SK-N-SH (cell line): ENCODE data around the gene ANKEF1. TPM values are rescaled to one million over a fixed set of nuclear protein-coding genes. Genes with fewer than 3 reads are reported as not detected.

Source experiments
- CTCF ChIA-PET: fragments of 300-600, 350-600 bp; formaldehyde crosslinking; extraction: SDS; loops from one replicate; lab custom pipeline; 2021; lab: Yijun Ruan, JAX
- POLR2A ChIA-PET: fragments of 350-600 bp; sonication (Branson Sonifier 250); formaldehyde crosslinking; extraction: SDS; loops from one replicate; lab custom pipeline; 2020; ENCODE audit warnings: antibody characterized with exemption, inconsistent platforms; lab: Yijun Ruan, JAX
- DNase-seq: peaks from one replicate; pipeline ENCODE4 v3.0.0; 2012
- H2AFZ ChIP-seq: fragments of 200-600 bp; sonication (generic); 2 replicates; pipeline ENCODE4 v1.8.1; 2016; ENCODE audit warnings: antibody characterized with exemption, mild to moderate bottlenecking, low read depth
- H3F3A ChIP-seq: fragments of 200-600 bp; sonication (generic); replicated peaks from 2 replicates; pipeline ENCODE3; 2016; ENCODE audit warnings: antibody characterized with exemption, mild to moderate bottlenecking; ENCODE audit not compliant: insufficient read depth
- H3K27ac ChIP-seq, 2 experiments: fragments of 200-500 bp in 1 of 2; fragments of 200-600 bp in 1 of 2; sonication (Bioruptor generic) in 1 of 2; sonication (generic), shearing (Covaris generic) in 1 of 2; 2 replicates each; pipeline versions ENCODE4 v1.5.1 to v1.6.1; 2014 to 2016; ENCODE audit warnings: low read depth in 2 of 2, inconsistent platforms in 1 of 2, low read length in 1 of 2, mild to moderate bottlenecking in 1 of 2, mixed read lengths in 1 of 2
- H3K27me3 ChIP-seq: fragments of 200-600 bp; sonication (generic), shearing (Covaris generic); 2 replicates; pipeline ENCODE4 v1.6.1; 2016; ENCODE audit warnings: mixed run types; ENCODE audit not compliant: insufficient read depth
- H3K36me3 ChIP-seq, 2 experiments: fragments of 200-500 bp in 1 of 2; fragments of 200-600 bp in 1 of 2; sonication (Bioruptor generic) in 1 of 2; sonication (generic) in 1 of 2; replicated peaks in 1 of 2; 2 replicates each; pipeline versions ENCODE3 to v1.5.1; 2014 to 2016; ENCODE audit warnings: low read length in 1 of 2, mild to moderate bottlenecking in 1 of 2; ENCODE audit not compliant: insufficient read depth in 2 of 2, control insufficient read depth in 1 of 2
- H3K4me1 ChIP-seq, 2 experiments: fragments of 200-500 bp in 1 of 2; fragments of 200-600 bp in 1 of 2; sonication (Bioruptor generic) in 1 of 2; sonication (generic), shearing (Covaris generic) in 1 of 2; 2 replicates each; pipeline versions ENCODE4 v1.5.1 to v1.6.1; 2014 to 2016; ENCODE audit warnings: low read depth in 1 of 2, low read length in 1 of 2, mixed run types in 1 of 2; ENCODE audit not compliant: insufficient read depth in 2 of 2, control insufficient read depth in 1 of 2
- H3K4me2 ChIP-seq: fragments of 200-600 bp; sonication (generic), shearing (Covaris generic); 2 replicates; pipeline ENCODE4 v1.6.1; 2017; ENCODE audit warnings: mixed run types
- H3K4me3 ChIP-seq, 2 experiments: fragments of 200-500 bp in 1 of 2; fragments of 200-600 bp in 1 of 2; sonication (Bioruptor generic) in 1 of 2; sonication (generic), shearing (Covaris generic) in 1 of 2; 2 replicates each; pipeline versions ENCODE4 v1.5.1 to v1.8.1; 2014 to 2016; ENCODE audit warnings: low read depth in 2 of 2, inconsistent platforms in 1 of 2, low read length in 1 of 2, mild to moderate bottlenecking in 1 of 2, mixed read lengths in 1 of 2, moderate library complexity in 1 of 2
- H3K79me2 ChIP-seq: fragments of 200-600 bp; sonication (generic); 2 replicates; pipeline ENCODE4 v1.8.1; 2017; ENCODE audit warnings: mild to moderate bottlenecking; ENCODE audit not compliant: insufficient read depth
- H3K9ac ChIP-seq: fragments of 200-600 bp; sonication (generic); 2 replicates; pipeline ENCODE4 v1.6.1; 2017; ENCODE audit warnings: mixed run types
- H3K9me2 ChIP-seq: fragments of 200-600 bp; sonication (generic); 2 replicates; pipeline ENCODE4 v1.6.1; 2017; ENCODE audit warnings: mixed run types
- H3K9me3 ChIP-seq: fragments of 200-600 bp; sonication (generic); 2 replicates; pipeline ENCODE4 v1.6.1; 2017; ENCODE audit warnings: mixed run types, mild to moderate bottlenecking, moderate library complexity
- H4K20me1 ChIP-seq: fragments of 200-600 bp; sonication (generic); 2 replicates; pipeline ENCODE4 v1.6.1; 2017; ENCODE audit warnings: mild to moderate bottlenecking, mixed run types; ENCODE audit not compliant: insufficient read depth
- CTCF ChIP-seq: fragments of 200-600 bp; sonication (generic); IDR thresholded peaks from 2 replicates; pipeline ENCODE4 v1.6.1; 2017; ENCODE audit warnings: antibody characterized with exemption, mild to moderate bottlenecking, moderate library complexity
- ELF1 ChIP-seq: IDR thresholded peaks from 2 replicates; pipeline ENCODE4 v1.4.0; 2012
- EZH2phosphoT487 ChIP-seq: fragments of 200-600 bp; sonication (generic); IDR thresholded peaks from 2 replicates; pipeline ENCODE4 v1.6.1; 2017; ENCODE audit warnings: low read depth, mixed run types, mild to moderate bottlenecking, antibody characterized with exemption, moderate library complexity, borderline replicate concordance
- FOSL2 ChIP-seq: IDR thresholded peaks from 2 replicates; pipeline ENCODE4 v1.4.0; 2012; ENCODE audit warnings: low read depth, mild to moderate bottlenecking, moderate library complexity, borderline replicate concordance
- GABPA ChIP-seq: IDR thresholded peaks from 2 replicates; pipeline ENCODE4 v1.4.0; 2012; ENCODE audit warnings: low read depth, mild to moderate bottlenecking
- GATA2 ChIP-seq: sonication (generic); formaldehyde crosslinking; IDR thresholded peaks from 2 replicates; pipeline ENCODE4 v1.5.0; 2020; ENCODE audit warnings: mild to moderate bottlenecking, missing genetic modification reagents
- JUND ChIP-seq: IDR thresholded peaks from 2 replicates; pipeline ENCODE4 v1.4.0; 2012
- RFX5 ChIP-seq: IDR thresholded peaks from 2 replicates; pipeline ENCODE4 v1.6.1; 2012; ENCODE audit warnings: mild to moderate bottlenecking, improper control_type of control experiment, low read length
- RXRA ChIP-seq: IDR thresholded peaks from 2 replicates; pipeline ENCODE4 v1.4.0; 2012; ENCODE audit warnings: low read depth, mild to moderate bottlenecking, borderline replicate concordance
- SIN3A ChIP-seq: IDR thresholded peaks from 2 replicates; pipeline ENCODE4 v1.6.1; 2012; ENCODE audit warnings: low read depth, mild to moderate bottlenecking, low read length, moderate library complexity, borderline replicate concordance
- SMC3 ChIP-seq: IDR thresholded peaks from 2 replicates; pipeline ENCODE4 v1.6.1; 2012; ENCODE audit warnings: low read depth, low read length, improper control_type of control experiment
- TCF12 ChIP-seq: IDR thresholded peaks from 2 replicates; pipeline ENCODE4 v1.4.0; 2012
- YY1 ChIP-seq: IDR thresholded peaks from 2 replicates; pipeline ENCODE4 v1.4.0; 2012; ENCODE audit warnings: low read depth, mild to moderate bottlenecking
- ZBTB33 ChIP-seq: IDR thresholded peaks from 2 replicates; pipeline ENCODE4 v1.4.0; 2012; ENCODE audit warnings: low read depth, borderline replicate concordance
- WGBS: methylation state at CpG from one replicate; pipeline ENCODE4 v1.1.6; 2017; ENCODE audit warnings: low lambda C conversion rate; 5-methylcytosine and 5-hydroxymethylcytosine counted together
- polyA plus RNA-seq, 3 experiments: library from polyadenylated mRNA; depleted of rRNA; stranded (reverse); fragments of >200 nt; gene quantifications; 2 replicates each; pipeline ENCODE4 v1.2.3, GENCODE V29; 2012

ANKEF1 gene
- polyA plus RNA-seq, 1 of the 3 experiments (the other 2 are of a cell fraction): 2.3 TPM

- no peak for TF ChIP-seq ZBTB33
- TF ChIP-seq CTCF: no peak
- TF ChIP-seq GATA2 (CRISPR knock-in tag): no peak
- TF ChIP-seq, all 33 proteins: peak for 0
Measured at GRCh38 chr20:10004900-10005299, 29.9 kb upstream of the ANKEF1 start (continued).

DNA sequence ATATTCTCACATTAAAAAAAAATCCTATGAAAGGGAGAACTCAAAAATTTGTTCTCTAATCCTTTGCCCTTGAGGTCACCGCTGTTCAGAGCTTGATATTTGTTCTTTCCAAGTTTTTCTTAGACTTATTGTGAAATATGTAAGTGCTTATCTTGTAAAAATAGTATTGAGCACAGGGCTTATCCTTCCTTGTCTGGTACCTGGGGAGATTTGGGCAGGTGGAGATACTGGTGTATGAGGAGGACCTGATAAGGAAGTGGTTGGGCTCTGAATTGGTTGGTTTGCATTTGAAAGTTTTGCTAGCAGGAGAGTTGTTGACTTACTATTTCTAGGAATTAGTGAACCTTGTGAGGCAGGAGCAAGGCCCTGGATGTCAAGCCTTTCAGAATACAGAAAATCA is 28.9 kb upstream of the ANKEF1 start:
- no peaks in the 10 kb centered on the region for H3K9me3 ChIP-seq
- H3K4me3 ChIP-seq: no peak overlapping the region
- H3F3A ChIP-seq: no peaks in the 10 kb centered on the region
- DNase-seq: no peak
- TF ChIP-seq SIN3A (no peak), RFX5 (no peak), SMC3 (no peak), EZH2phosphoT487 (no peak), RXRA (no peak), TCF12 (no peak), ZBTB33 (no peak), FOSL2 (no peak), JUND (no peak), GABPA (no peak), YY1 (no peak), ELF1 (no peak)
- TF ChIP-seq, all 33 proteins: peak for 0
- Histone ChIP-seq H3K27ac (no peak overlapping the region), H3K27me3 (no peaks in the 10 kb centered on the region), H3K36me3 (no peaks in the 10 kb centered on the region), H3K9ac (no peak overlapping the region), H3K79me2 (no peaks in the 10 kb centered on the region), H3K4me1 (no peaks in the 10 kb centered on the region; a peak in 1 of 4 replicates), H3K4me2 (no peak overlapping the region), H3K9me2 (no peaks in the 10 kb centered on the region), H4K20me1 (no peaks in the 10 kb centered on the region), H2AFZ (no peak overlapping the region)
- WGBS: 84% methylated on average over 1 of the region's 1 CpG
- CTCF ChIA-PET: interaction anchor here (0.5 kb wide), 1 partner anchor 22 kb away, joined by 3 read pairs; no protein-coding TSS in a partner anchor
- POLR2A ChIA-PET: no interaction called here
